SH-SY5Y (cell line): ENCODE data around the gene SEMA6D.

Source experiments
- GATA2 ChIP-seq: IDR thresholded peaks from 2 replicates; pipeline ENCODE4 v1.6.1; 2011; ENCODE audit warnings: mild to moderate bottlenecking, low read depth, low read length
- GATA3 ChIP-seq: IDR thresholded peaks from 2 replicates; pipeline ENCODE4 v1.6.1; 2011; ENCODE audit warnings: low read depth, mild to moderate bottlenecking, low read length, moderate library complexity

DNA sequence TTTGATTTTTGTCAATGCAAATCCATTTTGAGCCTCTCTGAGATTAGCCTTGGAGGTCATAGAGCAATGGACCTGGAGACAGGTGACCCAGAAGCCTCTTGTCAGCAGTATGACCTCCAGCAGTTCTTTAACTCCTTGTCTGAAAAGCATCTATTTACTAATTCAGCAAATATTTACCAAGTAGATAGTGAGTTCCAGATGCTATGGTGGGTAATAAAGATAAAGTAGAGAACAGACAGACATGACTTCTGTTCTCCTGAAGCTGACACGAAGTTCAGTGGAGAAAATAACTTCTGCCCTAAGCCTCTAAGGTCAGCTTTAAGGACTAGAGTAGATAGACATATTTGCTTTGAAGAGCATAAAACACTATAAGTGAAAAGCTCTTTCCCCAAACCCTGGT lies 26.6 kb downstream of the SEMA6D start:
- TF ChIP-seq GATA2: no peak
- no peak for TF ChIP-seq GATA3
